ENCODE measurements around the gene PRIMA1. TPM values are rescaled to one million over a fixed set of nuclear protein-coding genes. Genes with fewer than 3 reads are reported as not detected.
A peak's percentile ranks its signal among the peaks of the same experiment; 100 is the strongest.

PRIMA1 gene
- total RNA-seq, 1 experiment from 2014 or later, result 4.9 TPM

- CTCF ChIA-PET, result interaction anchor here (1.6 kb wide), 1 partner anchor 48 kb away, joined by 4 read pairs; no protein-coding TSS in a partner anchor
- H3K4me3 Mint-ChIP-seq, result no peak overlapping the region
- ATAC-seq (peak; percentile 65), DNase-seq (ENCODE audit: low spot score) (no peak)
- H3K4me1 Mint-ChIP-seq, result peaks cover 3% of the 10 kb centered on the region; the same call in 1 of the 2 replicates
- H3K27me3 Mint-ChIP-seq (ENCODE audit: low read depth), result no peaks in the 10 kb centered on the region
- peaks cover 7% of the 10 kb centered on the region; the same call in 1 of the 2 replicates for H3K36me3 Mint-ChIP-seq
- TF ChIP-seq USF1 (CRISPR knock-in tag; IDR thresholded peaks at IDR 0.05) (peak; percentile 34; the same call in 1 of the 2 replicates), USF2 (CRISPR knock-in tag; IDR thresholded peaks at IDR 0.05) (peak; percentile 79), NR2C2 (CRISPR knock-in tag; IDR thresholded peaks at IDR 0.05) (no peak)
- H3K27ac Mint-ChIP-seq, result no peak overlapping the region
- POLR2A ChIA-PET, result no interaction called here
- H3K9me3 Mint-ChIP-seq, result peaks cover 9% of the 10 kb centered on the region
Measured at GRCh38 chr14:93702946-93703345, 85.3 kb downstream of the PRIMA1 start.

- no peaks in the 10 kb centered on the region for H3K27me3 Mint-ChIP-seq (ENCODE audit: low read depth)
- CTCF ChIA-PET, result interaction anchor here (0.8 to 1.0 kb wide), 3 partner anchors 9 to 202 kb away, joined by 3 to 4 read pairs (median 3); no protein-coding TSS in a partner anchor
- POLR2A ChIA-PET, result no interaction called here
- H3K27ac Mint-ChIP-seq, result no peak overlapping the region
- peaks cover 3% of the 10 kb centered on the region; the same call in 1 of the 2 replicates for H3K4me1 Mint-ChIP-seq
- TF ChIP-seq FOXP1 (CRISPR knock-in tag; IDR thresholded peaks at IDR 0.05; ENCODE audit: borderline replicate concordance) (no peak), SOX15 (CRISPR knock-in tag; IDR thresholded peaks at IDR 0.05) (no peak), E2F5 (CRISPR knock-in tag; IDR thresholded peaks at IDR 0.05) (no peak), MLX (CRISPR knock-in tag; IDR thresholded peaks at IDR 0.05) (no peak), GRHL2 (CRISPR knock-in tag; IDR thresholded peaks at IDR 0.05; ENCODE audit: insufficient replicate concordance, severe bottlenecking) (no peak), ZNF232 (CRISPR knock-in tag; IDR thresholded peaks at IDR 0.05) (no peak), CREB1 (CRISPR knock-in tag; IDR thresholded peaks at IDR 0.05) (no peak), ZNF425 (CRISPR knock-in tag; conservative IDR thresholded peaks at IDR 0.05) (no peak), NR1H2 (CRISPR knock-in tag; IDR thresholded peaks at IDR 0.05) (no peak), PRRX2 (CRISPR knock-in tag; IDR thresholded peaks at IDR 0.05) (no peak), MXD4 (CRISPR knock-in tag; IDR thresholded peaks at IDR 0.05; ENCODE audit: borderline replicate concordance) (no peak), ATF3 (CRISPR knock-in tag; conservative IDR thresholded peaks at IDR 0.05) (no peak), ZNF263 (CRISPR knock-in tag; IDR thresholded peaks at IDR 0.05; ENCODE audit: low read depth) (no peak), NR2C2 (CRISPR knock-in tag; IDR thresholded peaks at IDR 0.05) (no peak), ZBTB21 (CRISPR knock-in tag; IDR thresholded peaks at IDR 0.05; ENCODE audit: borderline replicate concordance) (no peak), HMGXB4 (CRISPR knock-in tag; IDR thresholded peaks at IDR 0.05) (no peak), ZNF671 (CRISPR knock-in tag; IDR thresholded peaks at IDR 0.05) (no peak), ERG (CRISPR knock-in tag; IDR thresholded peaks at IDR 0.05) (no peak)
- no peak overlapping the region for H3K4me3 Mint-ChIP-seq
- peaks cover 17% of the 10 kb centered on the region for H3K9me3 Mint-ChIP-seq
- peaks cover 10% of the 10 kb centered on the region; the same call in 1 of the 2 replicates for H3K36me3 Mint-ChIP-seq
- DNase-seq (ENCODE audit: low spot score) (no peak), ATAC-seq (no peak)
Measured at GRCh38 chr14:93701562-93701961, 86.7 kb downstream of the PRIMA1 start.
